Loucy (cell line): ENCODE data around the gene NRXN3.

Experiments used
- H2AFZ ChIP-seq: fragments of 200-600 bp; sonication (generic); 2 replicates; pipeline ENCODE4 v1.6.0; 2016; ENCODE audit warnings: antibody characterized with exemption, mild to moderate bottlenecking, low read length, moderate library complexity
- H3F3A ChIP-seq: fragments of 200-600 bp; 2 replicates; pipeline ENCODE4 v1.6.0; 2016; ENCODE audit warnings: antibody characterized with exemption, low read depth, mild to moderate bottlenecking
- H3K27me3 ChIP-seq: fragments of 200-600 bp; sonication (generic); 2 replicates; pipeline ENCODE4 v1.6.1; 2014; ENCODE audit warnings: low read length, mild to moderate bottlenecking; ENCODE audit not compliant: insufficient read depth, poor library complexity, severe bottlenecking
- H3K36me3 ChIP-seq: fragments of 200-600 bp; sonication (generic); 2 replicates; pipeline ENCODE4 v1.6.1; 2016; ENCODE audit warnings: low read length; ENCODE audit not compliant: insufficient read depth
- H3K4me1 ChIP-seq: fragments of 200-600 bp; sonication (generic); 2 replicates; pipeline ENCODE4 v1.5.1; 2014; ENCODE audit warnings: low read length, mild to moderate bottlenecking; ENCODE audit not compliant: insufficient read depth, poor library complexity, severe bottlenecking
- H3K4me2 ChIP-seq: fragments of 200-600 bp; sonication (generic); 2 replicates; pipeline ENCODE4 v1.6.0; 2014; ENCODE audit warnings: antibody characterized with exemption, low read length, low read depth, mild to moderate bottlenecking; ENCODE audit not compliant: poor library complexity, severe bottlenecking
- H3K4me3 ChIP-seq: fragments of 200-600 bp; sonication (generic); 2 replicates; pipeline ENCODE4 v1.5.1; 2014; ENCODE audit warnings: low read length, mild to moderate bottlenecking, mixed read lengths; ENCODE audit not compliant: poor library complexity, severe bottlenecking
- H3K79me2 ChIP-seq: fragments of 200-600 bp; sonication (generic); 2 replicates; pipeline ENCODE4 v1.6.1; 2014; ENCODE audit warnings: low read length; ENCODE audit not compliant: insufficient read depth
- H3K9ac ChIP-seq: fragments of 200-600 bp; sonication (generic); 2 replicates; pipeline ENCODE4 v1.6.0; 2014; ENCODE audit warnings: mild to moderate bottlenecking, low read depth, low read length, moderate library complexity; ENCODE audit not compliant: poor library complexity, severe bottlenecking
- H3K9me2 ChIP-seq: fragments of 200-600 bp; sonication (generic); replicated peaks from 2 replicates; pipeline ENCODE4 v1.6.1; 2016; ENCODE audit warnings: low read depth, low read length, mixed read lengths
- H3K9me3 ChIP-seq: fragments of 200-600 bp; sonication (generic); 2 replicates; pipeline ENCODE4 v1.6.1; 2014; ENCODE audit warnings: mild to moderate bottlenecking, antibody characterized with exemption, low read length, low read depth; ENCODE audit not compliant: insufficient read depth
- H4K20me1 ChIP-seq: fragments of 200-600 bp; sonication (generic); 2 replicates; pipeline ENCODE4 v1.6.0; 2014; ENCODE audit warnings: antibody characterized with exemption, low read length, mild to moderate bottlenecking; ENCODE audit not compliant: insufficient read depth, poor library complexity, severe bottlenecking
- EZH2phosphoT487 ChIP-seq: fragments of 200-600 bp; IDR thresholded peaks from 2 replicates; pipeline ENCODE4 v1.6.1; 2018; ENCODE audit warnings: antibody characterized with exemption, mild to moderate bottlenecking, moderate library complexity, borderline replicate concordance
- TF ChIP-seq, protein P1 (sequence below): fragments of 200-600 bp; sonication (generic); conservative IDR thresholded peaks from 2 replicates; pipeline ENCODE4 v1.5.1; 2014; ENCODE audit warnings: mild to moderate bottlenecking, antibody characterized with exemption, low read length

NRXN3 gene

GRCh38 chr14:79196216-79196615 lies 1026.0 kb downstream of the NRXN3 start:
- H3K79me2 ChIP-seq: no peaks in the 10 kb centered on the region
- no peaks in the 10 kb centered on the region for H3F3A ChIP-seq
- no peak overlapping the region for H2AFZ ChIP-seq
- H3K27me3 ChIP-seq: no peaks in the 10 kb centered on the region
- no peak overlapping the region for H3K9ac ChIP-seq
- H3K9me2 ChIP-seq: no peaks in the 10 kb centered on the region
- no peak overlapping the region for H3K4me2 ChIP-seq
- H3K4me1 ChIP-seq: no peaks in the 10 kb centered on the region
- TF ChIP-seq, protein P1, sequence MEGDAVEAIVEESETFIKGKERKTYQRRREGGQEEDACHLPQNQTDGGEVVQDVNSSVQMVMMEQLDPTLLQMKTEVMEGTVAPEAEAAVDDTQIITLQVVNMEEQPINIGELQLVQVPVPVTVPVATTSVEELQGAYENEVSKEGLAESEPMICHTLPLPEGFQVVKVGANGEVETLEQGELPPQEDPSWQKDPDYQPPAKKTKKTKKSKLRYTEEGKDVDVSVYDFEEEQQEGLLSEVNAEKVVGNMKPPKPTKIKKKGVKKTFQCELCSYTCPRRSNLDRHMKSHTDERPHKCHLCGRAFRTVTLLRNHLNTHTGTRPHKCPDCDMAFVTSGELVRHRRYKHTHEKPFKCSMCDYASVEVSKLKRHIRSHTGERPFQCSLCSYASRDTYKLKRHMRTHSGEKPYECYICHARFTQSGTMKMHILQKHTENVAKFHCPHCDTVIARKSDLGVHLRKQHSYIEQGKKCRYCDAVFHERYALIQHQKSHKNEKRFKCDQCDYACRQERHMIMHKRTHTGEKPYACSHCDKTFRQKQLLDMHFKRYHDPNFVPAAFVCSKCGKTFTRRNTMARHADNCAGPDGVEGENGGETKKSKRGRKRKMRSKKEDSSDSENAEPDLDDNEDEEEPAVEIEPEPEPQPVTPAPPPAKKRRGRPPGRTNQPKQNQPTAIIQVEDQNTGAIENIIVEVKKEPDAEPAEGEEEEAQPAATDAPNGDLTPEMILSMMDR: no peak
- no peak for TF ChIP-seq EZH2phosphoT487
- H3K36me3 ChIP-seq: no peaks in the 10 kb centered on the region
- no peak overlapping the region for H3K4me3 ChIP-seq
- no peaks in the 10 kb centered on the region for H4K20me1 ChIP-seq
- no peaks in the 10 kb centered on the region for H3K9me3 ChIP-seq

DNA sequence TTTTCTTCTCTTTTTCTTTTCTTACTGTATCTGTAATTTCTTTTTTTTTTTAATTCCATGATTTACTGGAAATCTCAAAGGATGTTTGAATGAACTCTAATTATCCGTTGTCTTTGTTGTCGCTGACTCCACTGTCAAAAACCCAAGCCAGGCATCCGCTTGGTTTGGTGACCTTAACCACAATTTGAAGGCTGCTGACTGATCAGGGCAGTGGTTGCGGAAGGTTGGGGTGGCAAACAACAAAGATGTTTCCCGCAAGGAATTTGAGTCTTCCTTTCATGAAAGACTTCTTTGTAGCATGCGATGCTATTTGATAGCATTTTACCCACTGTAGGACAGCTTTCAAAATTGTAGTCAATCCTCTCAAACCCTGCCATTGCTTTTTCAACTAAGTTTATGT lies 1027.3 kb downstream of the NRXN3 start:
- Histone ChIP-seq H2AFZ (no peak overlapping the region), H4K20me1 (no peaks in the 10 kb centered on the region), H3K27me3 (no peaks in the 10 kb centered on the region), H3K36me3 (no peaks in the 10 kb centered on the region), H3K4me2 (no peak overlapping the region), H3K4me1 (no peaks in the 10 kb centered on the region), H3K4me3 (no peak overlapping the region), H3K9ac (no peak overlapping the region), H3F3A (no peaks in the 10 kb centered on the region), H3K79me2 (no peaks in the 10 kb centered on the region), H3K9me3 (no peaks in the 10 kb centered on the region), H3K9me2 (no peaks in the 10 kb centered on the region)
- TF ChIP-seq, protein P1: no peak
- TF ChIP-seq EZH2phosphoT487: no peak

DNA sequence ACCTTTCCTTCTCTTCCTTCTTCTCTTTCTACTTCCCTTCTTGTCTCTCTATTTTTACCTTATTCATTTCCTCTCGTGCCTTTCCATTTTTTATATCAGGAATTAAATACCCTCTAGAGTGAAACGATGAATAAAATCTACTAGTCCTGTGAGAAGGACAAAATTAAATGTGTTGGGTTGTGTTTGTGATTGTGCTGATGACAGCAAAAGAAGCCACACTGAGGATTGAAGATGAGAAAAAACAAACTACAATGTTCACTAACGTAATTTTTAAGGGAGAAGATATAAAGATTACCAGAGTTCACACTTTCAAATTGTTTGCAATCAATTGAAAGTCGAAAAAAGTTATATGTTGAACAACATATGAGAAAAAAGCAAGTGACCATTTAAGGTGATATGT lies 1029.0 kb downstream of the NRXN3 start:
- H3K4me1 ChIP-seq: no peaks in the 10 kb centered on the region
- no peaks in the 10 kb centered on the region for H3K9me2 ChIP-seq
- H3F3A ChIP-seq: no peaks in the 10 kb centered on the region
- H2AFZ ChIP-seq: no peak overlapping the region
- no peaks in the 10 kb centered on the region for H3K9me3 ChIP-seq
- H3K36me3 ChIP-seq: no peaks in the 10 kb centered on the region
- no peaks in the 10 kb centered on the region for H4K20me1 ChIP-seq
- H3K9ac ChIP-seq: no peak overlapping the region
- no peaks in the 10 kb centered on the region for H3K27me3 ChIP-seq
- H3K4me3 ChIP-seq: no peak overlapping the region
- TF ChIP-seq, protein P1: no peak
- TF ChIP-seq EZH2phosphoT487: no peak
- no peaks in the 10 kb centered on the region for H3K79me2 ChIP-seq
- no peak overlapping the region for H3K4me2 ChIP-seq
